IMR-90 (cell line): ENCODE results near the gene SLC39A11. TPM values are rescaled to one million over a fixed set of nuclear protein-coding genes. Genes with fewer than 3 reads are reported as not detected.

Experiments used
- ATAC-seq: fragments of 200-7000 bp; cut with Tn5 transposase; 2 replicates; pipeline ENCODE4 v1.9.1; 2020; ENCODE audit warnings: low read depth, mild to moderate bottlenecking, moderate library complexity
- BruUV-seq: library from RNA; stranded (reverse); fragments of 400-500 nt; replicated peaks from 2 replicates; lab custom pipeline; 2021; lab: Mats Ljungman, UMichigan
- CTCF ChIA-PET: fragments of 300-600 bp; formaldehyde crosslinking; extraction: SDS; loops from one replicate; lab custom pipeline; 2021; ENCODE audit warnings: antibody characterized with exemption; lab: Yijun Ruan, JAX
- POLR2A ChIA-PET: fragments of 300-600 bp; sonication (Branson Sonifier 250); formaldehyde crosslinking; loops from one replicate; lab custom pipeline; 2022; ENCODE audit warnings: antibody characterized with exemption; ENCODE audit not compliant: unreplicated experiment; lab: Charles Lee
- DNase-seq: peaks from one replicate; pipeline ENCODE4 v3.0.0; 2013
- H2AFZ ChIP-seq: replicated peaks from 2 replicates; pipeline ENCODE3; 2013; ENCODE audit warnings: low read length, mild to moderate bottlenecking; ENCODE audit not compliant: poor library complexity
- H2AK5ac ChIP-seq: 2 replicates; pipeline ENCODE4 v1.6.1; 2013; ENCODE audit warnings: low read depth, low read length, inconsistent platforms
- H2AK9ac ChIP-seq: replicated peaks from 2 replicates; pipeline ENCODE3; 2013; ENCODE audit warnings: mild to moderate bottlenecking, low read depth, low read length, moderate library complexity; ENCODE audit not compliant: poor library complexity
- H2BK120ac ChIP-seq: 2 replicates; pipeline ENCODE4 v1.6.1; 2013; ENCODE audit warnings: low read depth, low read length, inconsistent platforms
- H2BK15ac ChIP-seq: 3 replicates; pipeline ENCODE4 v1.6.1; 2013; ENCODE audit warnings: low read depth, low read length, inconsistent platforms
- H2BK20ac ChIP-seq: 2 replicates; pipeline ENCODE4 v1.6.1; 2013; ENCODE audit warnings: low read depth, mild to moderate bottlenecking, inconsistent platforms, low read length, moderate library complexity
- H2BK5ac ChIP-seq: 2 replicates; pipeline ENCODE4 v1.6.1; 2013; ENCODE audit warnings: mild to moderate bottlenecking, low read depth, low read length, inconsistent platforms; ENCODE audit not compliant: poor library complexity, severe bottlenecking
- H3K14ac ChIP-seq: replicated peaks from 2 replicates; pipeline ENCODE4 v1.6.1; 2013; ENCODE audit warnings: low read depth, low read length, inconsistent platforms
- H3K18ac ChIP-seq: 2 replicates; pipeline ENCODE4 v1.6.1; 2013; ENCODE audit warnings: low read depth, low read length, control low read depth
- H3K23ac ChIP-seq: 2 replicates; pipeline ENCODE4 v1.6.1; 2013; ENCODE audit warnings: low read depth, low read length, inconsistent platforms
- H3K27ac ChIP-seq: 2 replicates; pipeline ENCODE4 v1.5.1; 2013; ENCODE audit warnings: mild to moderate bottlenecking, control low read depth, low read length; ENCODE audit not compliant: insufficient read depth
- H3K27me3 ChIP-seq: 2 replicates; pipeline ENCODE4 v1.6.1; 2013; ENCODE audit warnings: low read length; ENCODE audit not compliant: control insufficient read depth, insufficient read depth
- H3K36me3 ChIP-seq: 2 replicates; pipeline ENCODE4 v1.6.1; 2013; ENCODE audit warnings: low read length, mixed read lengths; ENCODE audit not compliant: control insufficient read depth, insufficient read depth
- H3K4ac ChIP-seq: 2 replicates; pipeline ENCODE4 v1.6.1; 2013; ENCODE audit warnings: low read depth, low read length, inconsistent platforms
- H3K4me1 ChIP-seq: 2 replicates; pipeline ENCODE4 v1.6.1; 2013; ENCODE audit warnings: low read length, mixed read lengths; ENCODE audit not compliant: control insufficient read depth, insufficient read depth
- H3K4me2 ChIP-seq: 2 replicates; pipeline ENCODE4 v1.6.1; 2013; ENCODE audit warnings: low read depth, mild to moderate bottlenecking, control low read depth, low read length, moderate library complexity
- H3K4me3 ChIP-seq: 2 replicates; pipeline ENCODE4 v1.5.1; 2013; ENCODE audit warnings: low read depth, mild to moderate bottlenecking, control low read depth, low read length, moderate library complexity; ENCODE audit not compliant: insufficient read depth
- H3K56ac ChIP-seq: 2 replicates; pipeline ENCODE4 v1.6.1; 2013; ENCODE audit warnings: low read length, inconsistent platforms; ENCODE audit not compliant: insufficient read depth; ENCODE audit errors: extremely low read depth
- H3K79me1 ChIP-seq, 2 experiments: 2 replicates each; pipeline ENCODE4 v1.6.1; 2013; ENCODE audit warnings: low read length in 2 of 2, inconsistent platforms in 1 of 2, low read depth in 1 of 2
- H3K9ac ChIP-seq: 2 replicates; pipeline ENCODE4 v1.6.1; 2013; ENCODE audit warnings: low read depth, low read length, control low read depth
- H3K9me1 ChIP-seq: 2 replicates; pipeline ENCODE4 v1.6.1; 2013; ENCODE audit warnings: low read length, inconsistent platforms; ENCODE audit not compliant: insufficient read depth
- H3K9me3 ChIP-seq: 2 replicates; pipeline ENCODE4 v1.6.1; 2013; ENCODE audit warnings: low read length; ENCODE audit not compliant: control insufficient read depth, insufficient read depth
- H4K20me1 ChIP-seq: 2 replicates; pipeline ENCODE4 v1.6.1; 2013; ENCODE audit warnings: low read length, inconsistent platforms; ENCODE audit not compliant: insufficient read depth
- H4K5ac ChIP-seq: 2 replicates; pipeline ENCODE4 v1.6.1; 2013; ENCODE audit warnings: mild to moderate bottlenecking, low read depth, low read length, control low read depth
- H4K8ac ChIP-seq, 2 experiments: 2 replicates each; pipeline ENCODE4 v1.6.1; 2013; ENCODE audit warnings: low read depth in 2 of 2, low read length in 2 of 2, control low read depth in 1 of 2, inconsistent platforms in 1 of 2
- H4K91ac ChIP-seq: 2 replicates; pipeline ENCODE4 v1.6.1; 2013; ENCODE audit warnings: low read depth, low read length, inconsistent platforms; ENCODE audit not compliant: insufficient read depth
- BHLHE40 ChIP-seq: fragments of 150-350 bp; IDR thresholded peaks from 2 replicates; pipeline ENCODE4 v1.6.1; 2016; ENCODE audit warnings: mild to moderate bottlenecking, low read depth, low read length
- CEBPB ChIP-seq: IDR thresholded peaks from 2 replicates; pipeline ENCODE4 v1.6.1; 2012; ENCODE audit warnings: low read depth, low read length, improper control_type of control experiment
- FOS ChIP-seq: fragments of 150-350 bp; IDR thresholded peaks from 2 replicates; pipeline ENCODE4 v1.6.1; 2016; ENCODE audit warnings: low read depth, low read length
- MAFK ChIP-seq: IDR thresholded peaks from 2 replicates; pipeline ENCODE4 v1.6.1; 2012; ENCODE audit warnings: low read depth, low read length, improper control_type of control experiment
- MXI1 ChIP-seq: IDR thresholded peaks from 2 replicates; pipeline ENCODE4 v1.6.1; 2012; ENCODE audit warnings: low read depth, mild to moderate bottlenecking, low read length, moderate library complexity, borderline replicate concordance
- RAD21 ChIP-seq: IDR thresholded peaks from 2 replicates; pipeline ENCODE4 v1.6.1; 2012; ENCODE audit warnings: low read length, improper control_type of control experiment
- RCOR1 ChIP-seq: IDR thresholded peaks from 2 replicates; pipeline ENCODE4 v1.6.1; 2012; ENCODE audit warnings: mild to moderate bottlenecking, low read length, improper control_type of control experiment; ENCODE audit not compliant: insufficient replicate concordance
- RFX5 ChIP-seq: IDR thresholded peaks from 2 replicates; pipeline ENCODE4 v1.8.0; 2012; ENCODE audit warnings: low read depth, mild to moderate bottlenecking, low read length, moderate library complexity
- WGBS, 2 experiments: methylation state at CpG; one replicate each; pipeline versions ENCODE4 v1.1.5 to v1.1.7; 2013; ENCODE audit warnings: missing lambda C conversion rate in 2 of 2; ENCODE audit not compliant: insufficient read length in 1 of 2; ENCODE audit errors: extremely low coverage in 2 of 2; 5-methylcytosine and 5-hydroxymethylcytosine counted together
- dilution Hi-C: fragments of 300-500 bp; cut with HindIII; formaldehyde crosslinking; loops from one replicate; pipeline ENCODE4 v1.14.3; 2018; ENCODE audit warnings: low sequenced_read_pairs; ENCODE audit not compliant: unreplicated experiment
- in situ Hi-C: fragments of 300-500 bp; cut with MboI; formaldehyde crosslinking; loops from 3 replicates; pipeline ENCODE4 v1.14.3; 2019; ENCODE audit warnings: low sequenced_read_pairs, inconsistent platforms, mixed read lengths
- intact Hi-C: fragments of 100-400 bp; cut with micrococcal nuclease; formaldehyde crosslinking; loops from 2 replicates; pipeline ENCODE4 v1.10.0; 2022
- polyA plus RNA-seq, 3 experiments: library from polyadenylated mRNA; depleted of rRNA; stranded (reverse); fragments of >200 nt; gene quantifications; 2 replicates each; pipeline ENCODE4 v1.2.3, GENCODE V29; 2012; ENCODE audit warnings: low replicate concordance in 1 of 3
- total RNA-seq: library from RNA; depleted of rRNA; stranded (reverse); fragments of >200 nt; gene quantifications from 2 replicates; pipeline ENCODE4 v1.2.3, GENCODE V29; 2012
- TF ChIP-seq, protein P1 (sequence below): conservative IDR thresholded peaks from 2 replicates; pipeline ENCODE4 v1.5.1; 2012; ENCODE audit warnings: mild to moderate bottlenecking, low read depth, low read length, improper control_type of control experiment
- TF ChIP-seq, protein P2 (sequence below): fragments of 150-350 bp; IDR thresholded peaks from 2 replicates; pipeline ENCODE4 v1.6.1; 2017; ENCODE audit warnings: mild to moderate bottlenecking, antibody characterized with exemption, low read length, low read depth

The SLC39A11 gene
- total and polyA plus RNA-seq, 2 of the 4 experiments (the other 2 are of a cell fraction) = 8.8 to 14.3 TPM

DNA sequence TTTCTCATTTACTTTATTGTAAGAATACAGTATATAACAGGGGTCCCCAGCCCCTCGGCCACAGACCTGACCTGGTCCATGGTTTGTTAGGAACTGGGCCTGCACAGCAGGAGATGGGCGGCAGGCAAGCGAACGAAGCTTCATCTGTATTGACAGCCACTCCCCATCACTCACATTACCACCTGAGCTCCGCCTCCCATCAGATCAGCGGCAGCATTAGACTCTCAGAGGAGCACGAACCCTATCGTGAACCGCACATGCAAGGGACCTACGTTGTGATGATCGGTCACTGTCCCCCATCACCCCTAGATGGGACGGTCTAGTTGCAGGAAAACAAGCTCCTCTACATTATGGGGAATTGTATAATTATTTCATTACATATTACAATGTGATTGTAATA lies 410.6 kb downstream of the SLC39A11 start:
- Histone ChIP-seq H3K18ac (peak overlapping the region; percentile 61; the same call in 1 of the 2 replicates), H3K9me3 (no peaks in the 10 kb centered on the region), H2BK15ac (peak overlapping the region; percentile 89; the same call in 2 of the 3 replicates), H3K56ac (no peak overlapping the region), H3K4me2 (no peak overlapping the region), H2BK5ac (peak overlapping the region; percentile 38), H4K5ac (peak overlapping the region; percentile 30; the same call in 1 of the 2 replicates), H3K27ac (no peak overlapping the region), H3K4ac (peak overlapping the region; percentile 84), H4K20me1 (no peaks in the 10 kb centered on the region), H3K9me1 (peaks cover 30% of the 10 kb centered on the region), H3K4me1 (peaks cover 36% of the 10 kb centered on the region), H2AK5ac (peak overlapping the region; percentile 92), H3K9ac (no peak overlapping the region), H3K4me3 (no peak overlapping the region), H4K8ac (peak overlapping the region in 1 of 2 experiments; percentile 38; a peak in 3 of 4 replicates), H3K14ac (peak overlapping the region; percentile 48), H3K79me1 (peaks cover 3 to 20% of the 10 kb centered on the region in 2 experiments; a peak in 3 of 4 replicates), H4K91ac (peak overlapping the region; percentile 48; the same call in 1 of the 2 replicates), H2AK9ac (no peak overlapping the region), H2BK120ac (peak overlapping the region; percentile 49), H3K36me3 (no peaks in the 10 kb centered on the region), H2BK20ac (peak overlapping the region; percentile 69; the same call in 1 of the 2 replicates), H3K23ac (no peak overlapping the region), H2AFZ (peak overlapping the region; percentile 59), H3K27me3 (no peaks in the 10 kb centered on the region)
- ChIA-PET CTCF (no interaction called here), POLR2A (no interaction called here)
- intact Hi-C loops = loop anchor here (5.0 kb wide), 1 partner anchor 90 kb away; no protein-coding TSS in a partner anchor
- WGBS, 2 experiments = 95% methylated on average over 3 of the region's 12 CpGs; no CpG with 5 or more reads in 1 of the 2 experiments
- no peak for TF ChIP-seq BHLHE40
- TF ChIP-seq RFX5 = no peak
- TF ChIP-seq MXI1 = no peak
- TF ChIP-seq CEBPB = no peak
- TF ChIP-seq, protein P1, sequence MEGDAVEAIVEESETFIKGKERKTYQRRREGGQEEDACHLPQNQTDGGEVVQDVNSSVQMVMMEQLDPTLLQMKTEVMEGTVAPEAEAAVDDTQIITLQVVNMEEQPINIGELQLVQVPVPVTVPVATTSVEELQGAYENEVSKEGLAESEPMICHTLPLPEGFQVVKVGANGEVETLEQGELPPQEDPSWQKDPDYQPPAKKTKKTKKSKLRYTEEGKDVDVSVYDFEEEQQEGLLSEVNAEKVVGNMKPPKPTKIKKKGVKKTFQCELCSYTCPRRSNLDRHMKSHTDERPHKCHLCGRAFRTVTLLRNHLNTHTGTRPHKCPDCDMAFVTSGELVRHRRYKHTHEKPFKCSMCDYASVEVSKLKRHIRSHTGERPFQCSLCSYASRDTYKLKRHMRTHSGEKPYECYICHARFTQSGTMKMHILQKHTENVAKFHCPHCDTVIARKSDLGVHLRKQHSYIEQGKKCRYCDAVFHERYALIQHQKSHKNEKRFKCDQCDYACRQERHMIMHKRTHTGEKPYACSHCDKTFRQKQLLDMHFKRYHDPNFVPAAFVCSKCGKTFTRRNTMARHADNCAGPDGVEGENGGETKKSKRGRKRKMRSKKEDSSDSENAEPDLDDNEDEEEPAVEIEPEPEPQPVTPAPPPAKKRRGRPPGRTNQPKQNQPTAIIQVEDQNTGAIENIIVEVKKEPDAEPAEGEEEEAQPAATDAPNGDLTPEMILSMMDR = no peak
- TF ChIP-seq MAFK = no peak
- no peak for TF ChIP-seq FOS
- TF ChIP-seq RCOR1 = no peak
- TF ChIP-seq, protein P2, sequence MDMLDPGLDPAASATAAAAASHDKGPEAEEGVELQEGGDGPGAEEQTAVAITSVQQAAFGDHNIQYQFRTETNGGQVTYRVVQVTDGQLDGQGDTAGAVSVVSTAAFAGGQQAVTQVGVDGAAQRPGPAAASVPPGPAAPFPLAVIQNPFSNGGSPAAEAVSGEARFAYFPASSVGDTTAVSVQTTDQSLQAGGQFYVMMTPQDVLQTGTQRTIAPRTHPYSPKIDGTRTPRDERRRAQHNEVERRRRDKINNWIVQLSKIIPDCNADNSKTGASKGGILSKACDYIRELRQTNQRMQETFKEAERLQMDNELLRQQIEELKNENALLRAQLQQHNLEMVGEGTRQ = no peak
- no peak for TF ChIP-seq RAD21
- ATAC-seq (no peak), DNase-seq (no peak)
- dilution Hi-C loops = no loop called here
- no TSS peak for BruUV-seq
- in situ Hi-C loops = no loop called here
